ENCODE data around the gene ST14. TPM values are rescaled to one million over a fixed set of nuclear protein-coding genes. Genes with fewer than 3 reads are reported as not detected.

Gene ST14
- total RNA-seq (1 to 10 TPM in 1 of 2 donors, under 1 TPM in 1; 0.55 to 2.4 TPM), polyA plus RNA-seq (ENCODE audit: insufficient read depth, low read depth, low replicate concordance) (5.8 TPM)
- long read RNA-seq, donor 1: 0 reads
- long read RNA-seq, donor 2, partial matches to known transcripts: 0 of 1 reads
- long read RNA-seq, donor 2, other reads (novel, unspliced or antisense): 0 of 1 reads

DNA sequence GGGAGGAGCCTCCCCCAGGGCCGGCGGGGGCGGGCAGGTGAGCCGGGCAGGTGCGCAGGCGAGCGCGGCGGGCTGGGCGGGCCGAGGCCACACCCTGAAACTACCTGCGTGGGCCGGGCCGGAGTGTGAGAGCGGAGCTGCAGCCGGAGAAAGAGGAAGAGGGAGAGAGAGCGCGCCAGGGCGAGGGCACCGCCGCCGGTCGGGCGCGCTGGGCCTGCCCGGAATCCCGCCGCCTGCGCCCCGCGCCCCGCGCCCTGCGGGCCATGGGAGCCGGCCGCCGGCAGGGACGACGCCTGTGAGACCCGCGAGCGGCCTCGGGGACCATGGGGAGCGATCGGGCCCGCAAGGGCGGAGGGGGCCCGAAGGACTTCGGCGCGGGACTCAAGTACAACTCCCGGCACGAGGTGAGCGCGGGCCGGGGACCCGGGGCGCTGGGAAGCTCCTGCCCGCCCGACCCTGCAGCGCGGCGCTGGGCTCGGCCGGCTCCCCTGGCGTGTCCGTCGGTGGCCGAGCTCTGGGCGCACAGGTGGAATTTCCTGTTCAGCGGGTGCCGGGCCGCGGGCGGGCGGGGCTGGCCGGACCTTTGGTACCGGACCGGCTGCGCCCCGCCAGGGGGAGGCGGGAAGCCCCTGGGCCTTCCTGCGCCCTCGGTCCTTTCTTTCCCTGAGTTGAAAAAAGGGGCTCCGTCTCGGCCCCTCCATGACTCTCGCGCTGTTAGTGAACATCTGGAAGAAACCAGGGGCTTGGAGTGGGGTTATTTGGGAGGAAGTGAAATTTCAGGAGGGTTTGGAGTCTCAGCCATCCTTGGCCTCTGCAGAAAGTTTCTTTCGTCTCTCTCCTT lies at the start of gene ST14:
ST14 (plus strand) TSS at position 126 of the 841 bp plus-strand sequence; CDS start at position 324, 198 bp downstream.
- Histone ChIP-seq H3K4me3 (peak within 1 kb of the TSS; percentile 36 to 52), H3K9me3 (no peaks in the 10 kb centered on the region), H3K36me3 (ENCODE audit: low read depth, missing control alignments) (no peaks in the 10 kb centered on the region), H3K27me3 (no peaks in the 10 kb centered on the region), H3K27ac (no peak within 1 kb of the TSS), H3K4me1 (peaks cover 4% of the 10 kb centered on the region)
- intact Hi-C loops (cut with DNase I; ENCODE audit: low total_unique reads): no loop called here
- no peak for TF ChIP-seq POLR2A (IDR thresholded peaks at IDR 0.05)
- TF ChIP-seq, protein P1, sequence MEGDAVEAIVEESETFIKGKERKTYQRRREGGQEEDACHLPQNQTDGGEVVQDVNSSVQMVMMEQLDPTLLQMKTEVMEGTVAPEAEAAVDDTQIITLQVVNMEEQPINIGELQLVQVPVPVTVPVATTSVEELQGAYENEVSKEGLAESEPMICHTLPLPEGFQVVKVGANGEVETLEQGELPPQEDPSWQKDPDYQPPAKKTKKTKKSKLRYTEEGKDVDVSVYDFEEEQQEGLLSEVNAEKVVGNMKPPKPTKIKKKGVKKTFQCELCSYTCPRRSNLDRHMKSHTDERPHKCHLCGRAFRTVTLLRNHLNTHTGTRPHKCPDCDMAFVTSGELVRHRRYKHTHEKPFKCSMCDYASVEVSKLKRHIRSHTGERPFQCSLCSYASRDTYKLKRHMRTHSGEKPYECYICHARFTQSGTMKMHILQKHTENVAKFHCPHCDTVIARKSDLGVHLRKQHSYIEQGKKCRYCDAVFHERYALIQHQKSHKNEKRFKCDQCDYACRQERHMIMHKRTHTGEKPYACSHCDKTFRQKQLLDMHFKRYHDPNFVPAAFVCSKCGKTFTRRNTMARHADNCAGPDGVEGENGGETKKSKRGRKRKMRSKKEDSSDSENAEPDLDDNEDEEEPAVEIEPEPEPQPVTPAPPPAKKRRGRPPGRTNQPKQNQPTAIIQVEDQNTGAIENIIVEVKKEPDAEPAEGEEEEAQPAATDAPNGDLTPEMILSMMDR (IDR thresholded peaks at IDR 0.05): no peak
- no peak for DNase-seq
- WGBS, 2 donors: 3 to 5% methylated on average over 11 to 60 of the region's 89 CpGs

DNA sequence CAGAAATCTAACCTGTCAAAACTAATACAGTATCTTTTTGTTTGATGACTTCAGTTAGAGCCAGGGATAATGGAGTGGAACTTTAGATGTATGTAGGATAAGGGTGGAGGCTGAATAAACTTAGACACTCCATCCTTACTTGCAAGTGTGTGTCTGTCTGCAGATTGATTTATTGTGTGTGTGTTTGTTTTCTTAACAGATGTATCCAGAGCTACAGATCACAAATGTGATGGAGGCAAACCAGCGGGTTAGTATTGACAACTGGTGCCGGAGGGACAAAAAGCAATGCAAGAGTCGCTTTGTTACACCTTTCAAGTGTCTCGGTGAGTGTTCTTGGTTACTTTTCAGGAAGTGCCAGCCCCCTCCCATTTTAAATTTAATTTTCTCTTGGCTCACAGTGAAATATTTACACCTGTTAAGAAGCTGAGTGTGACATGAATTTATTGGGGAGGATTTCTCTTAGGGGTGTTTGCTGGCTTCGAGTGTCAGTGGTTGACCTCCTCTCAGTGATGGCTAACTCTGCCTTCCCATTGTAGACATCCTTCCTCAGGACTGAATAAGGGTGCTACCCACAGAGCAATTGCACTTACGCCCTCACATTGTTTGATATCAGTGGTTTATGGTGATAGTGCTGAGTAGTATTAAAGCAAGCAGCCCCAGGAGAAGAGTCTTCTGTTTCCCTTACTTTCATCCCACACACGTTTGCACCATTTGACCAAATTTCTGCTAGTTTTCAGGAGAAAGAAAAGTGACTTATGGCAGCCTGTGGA lies 49.1 kb upstream of the ST14 start:
- TF ChIP-seq, protein P1 (IDR thresholded peaks at IDR 0.05): no peak
- no peak for TF ChIP-seq POLR2A (IDR thresholded peaks at IDR 0.05)
- no peak for DNase-seq
- Histone ChIP-seq H3K27me3 (no peaks in the 10 kb centered on the region), H3K36me3 (ENCODE audit: low read depth, missing control alignments) (no peaks in the 10 kb centered on the region), H3K9me3 (no peaks in the 10 kb centered on the region), H3K4me1 (no peaks in the 10 kb centered on the region), H3K4me3 (no peak overlapping the region), H3K27ac (no peak overlapping the region)
- 89 to 90% methylated on average over 7 of the region's 7 CpGs for WGBS, 2 donors
- intact Hi-C loops (cut with DNase I; ENCODE audit: low total_unique reads): no loop called here

DNA sequence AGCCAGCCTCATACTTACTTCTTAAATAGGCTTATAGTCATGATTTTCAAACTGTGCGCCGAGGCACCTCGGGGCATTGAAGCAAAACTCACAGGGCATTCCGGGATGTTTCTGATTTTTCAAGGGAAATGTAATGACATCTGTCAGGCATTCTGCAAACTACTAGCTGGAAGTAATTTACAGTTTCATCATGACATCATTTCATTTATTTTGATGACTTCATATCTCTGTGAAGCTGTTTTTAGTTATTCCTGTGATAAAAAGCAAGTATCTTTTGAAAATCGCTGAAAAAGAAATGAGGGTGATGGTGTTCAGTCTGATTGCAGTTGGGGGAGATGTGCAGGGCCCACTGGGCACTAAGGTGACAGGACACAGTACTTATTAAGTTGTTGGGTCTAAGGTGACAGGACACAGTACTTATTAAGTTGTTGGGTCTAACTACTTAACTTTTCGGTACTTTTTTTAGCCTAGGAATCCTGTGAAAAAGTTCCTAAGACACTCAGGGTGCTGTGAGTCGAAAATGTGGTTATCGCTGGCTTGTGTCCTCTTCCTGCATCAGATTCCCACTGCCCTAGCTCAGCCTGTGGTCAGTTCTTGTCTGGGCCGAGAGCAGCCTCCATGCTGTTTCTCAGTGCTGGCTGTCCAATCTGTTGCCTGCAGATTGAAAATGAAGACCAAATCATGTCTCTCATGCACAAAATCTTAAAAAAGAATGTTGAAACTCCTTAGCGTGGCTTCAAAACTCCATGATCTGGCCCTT lies 47.3 kb upstream of the ST14 start:
- H3K36me3 ChIP-seq (ENCODE audit: low read depth, missing control alignments): no peaks in the 10 kb centered on the region
- H3K4me3 ChIP-seq: no peak overlapping the region
- intact Hi-C loops (cut with DNase I; ENCODE audit: low total_unique reads): no loop called here
- H3K9me3 ChIP-seq: no peaks in the 10 kb centered on the region
- no peaks in the 10 kb centered on the region for H3K27me3 ChIP-seq
- TF ChIP-seq POLR2A (IDR thresholded peaks at IDR 0.05): no peak
- TF ChIP-seq, protein P1 (IDR thresholded peaks at IDR 0.05): no peak
- 81 to 94% methylated on average over 10 of the region's 10 CpGs for WGBS, 2 donors
- no peaks in the 10 kb centered on the region for H3K4me1 ChIP-seq
- H3K27ac ChIP-seq: no peak overlapping the region
- DNase-seq: no peak

DNA sequence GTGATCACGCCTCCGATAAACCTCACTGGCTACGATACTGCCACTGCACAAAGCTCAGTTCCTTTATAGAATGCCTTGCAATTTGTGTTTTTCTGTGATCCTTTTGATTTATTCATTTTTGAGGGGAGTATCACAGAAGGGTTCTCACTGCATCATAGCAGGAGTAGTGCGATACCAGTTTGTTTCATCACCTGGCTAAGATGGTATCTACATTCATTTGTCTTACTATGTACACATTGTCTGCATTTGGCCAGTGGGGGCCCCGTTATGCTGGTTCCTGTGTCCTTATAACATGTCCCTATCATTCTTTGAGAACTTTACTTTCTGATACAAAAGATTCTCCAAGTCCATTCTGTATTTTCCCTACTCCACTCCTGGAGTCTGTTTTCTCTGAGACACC lies 45.3 kb upstream of the ST14 start:
- Histone ChIP-seq H3K4me3 (no peak overlapping the region), H3K4me1 (no peaks in the 10 kb centered on the region), H3K36me3 (ENCODE audit: low read depth, missing control alignments) (no peaks in the 10 kb centered on the region), H3K9me3 (no peaks in the 10 kb centered on the region), H3K27ac (no peak overlapping the region), H3K27me3 (no peaks in the 10 kb centered on the region)
- WGBS, 2 donors: 96% methylated on average over 5 of the region's 5 CpGs
- no peak for DNase-seq
- TF ChIP-seq, protein P1 (IDR thresholded peaks at IDR 0.05): no peak
- no peak for TF ChIP-seq POLR2A (IDR thresholded peaks at IDR 0.05)
- intact Hi-C loops (cut with DNase I; ENCODE audit: low total_unique reads): no loop called here
